Neural progenitor cell (in vitro differentiated cells): ENCODE data around the gene PTPRR.

Experiments
- CTCF ChIP-seq: fragments of 200-600 bp; sonication (generic); IDR thresholded peaks from 2 replicates; pipeline ENCODE4 v1.5.1; 2017; ENCODE audit warnings: antibody characterized with exemption, mild to moderate bottlenecking
- EZH2phosphoT487 ChIP-seq: fragments of 200-600 bp; sonication (generic); IDR thresholded peaks from 2 replicates; pipeline ENCODE4 v1.6.1; 2017; ENCODE audit warnings: antibody characterized with exemption

- TF ChIP-seq CTCF: no peak
- TF ChIP-seq EZH2phosphoT487: no peak
Observed at GRCh38 chr12:70963081-70963660, 42.6 kb upstream of the PTPRR start.
